ENCODE measurements around the gene PIAS4. TPM values are rescaled to one million over a fixed set of nuclear protein-coding genes. Genes with fewer than 3 reads are reported as not detected.
A peak's percentile ranks its signal among the peaks of the same experiment; 100 is the strongest.

Gene PIAS4
- total RNA-seq, 5 donors from 2014 or later (not counting 1 experiment from before 2014, with no cell fraction given): 21.8 to 42.6 (median 31.4) TPM

GRCh38 chr19:4077007-4077374 lies 69.5 kb downstream of the PIAS4 start:
- H3K27ac ChIP-seq (ENCODE audit: low read length): no peak overlapping the region
- 100% methylated on average over 1 of the region's 3 CpGs for WGBS (ENCODE audit: insufficient coverage)
- peak overlapping the region; percentile 75 to 82 (median 78) for H3K4me3 Mint-ChIP-seq
- no peaks in the 10 kb centered on the region for H3K27me3 Mint-ChIP-seq
- peaks cover 6 to 40% (median 21%) of the 10 kb centered on the region in 3 donors for H3K4me1 Mint-ChIP-seq
- peaks cover 16 to 45% of the 10 kb centered on the region in 2 experiments for H3K4me1 ChIP-seq (ENCODE audit: control insufficient read depth in 1 of 2, extremely low read depth in 1 of 2, insufficient read depth in 2 of 2, low read length in 2 of 2)
- H3K36me3 Mint-ChIP-seq: no peaks in the 10 kb centered on the region
- H3K36me3 ChIP-seq (ENCODE audit: control insufficient read depth in 2 of 2, extremely low read depth in 1 of 2, insufficient read depth in 1 of 2, low read length in 1 of 2): no peaks in the 10 kb centered on the region
- ChIA-PET POLR2A (no interaction called here), CTCF (no interaction called here)
- no peaks in the 10 kb centered on the region for H3K9me3 ChIP-seq
- no peak for DNase-seq
- no peak for ATAC-seq (replicated peaks in 1 of 4)
- peak overlapping the region; percentile 76 to 95 for H3K27ac Mint-ChIP-seq
- no peaks in the 10 kb centered on the region for H3K27me3 ChIP-seq (replicated peaks in 1 of 2; ENCODE audit: control insufficient read depth in 2 of 2, extremely low read depth in 1 of 2, insufficient read depth in 2 of 2, low read length in 1 of 2)
- H3K4me3 ChIP-seq (ENCODE audit: control insufficient read depth in 1 of 2, extremely low read depth in 1 of 2, low read length in 1 of 2): no peak overlapping the region
- no peaks in the 10 kb centered on the region for H3K9me3 Mint-ChIP-seq

- H3K4me3 ChIP-seq (ENCODE audit: control insufficient read depth in 1 of 2, extremely low read depth in 1 of 2, low read length in 1 of 2): peak overlapping the region; percentile 67 to 73
- Mint-ChIP-seq H3K36me3 (no peaks in the 10 kb centered on the region), H3K4me3 (peak overlapping the region; percentile 75 to 82 (median 78)), H3K27me3 (no peaks in the 10 kb centered on the region), H3K4me1 (peaks cover 8 to 46% (median 26%) of the 10 kb centered on the region in 3 donors), H3K9me3 (no peaks in the 10 kb centered on the region), H3K27ac (peak overlapping the region; percentile 87 to 95)
- ATAC-seq (replicated peaks in 1 of 4) (peak; percentile 62 to 78 (median 75)), DNase-seq (peak in 13 of 35 experiments; percentile 13 to 60 (median 36))
- H3K27me3 ChIP-seq (replicated peaks in 1 of 2; ENCODE audit: control insufficient read depth in 2 of 2, extremely low read depth in 1 of 2, insufficient read depth in 2 of 2, low read length in 1 of 2): no peaks in the 10 kb centered on the region
- H3K36me3 ChIP-seq (ENCODE audit: control insufficient read depth in 2 of 2, extremely low read depth in 1 of 2, insufficient read depth in 1 of 2, low read length in 1 of 2): no peaks in the 10 kb centered on the region
- WGBS (ENCODE audit: insufficient coverage): 36% methylated on average over 13 of the region's 33 CpGs
- H3K27ac ChIP-seq (ENCODE audit: low read length): peak overlapping the region; percentile 76
- ChIA-PET CTCF (interaction anchor here (0.6 kb wide), 3 partner anchors 88 to 1786 kb away, joined by 3 to 5 read pairs (median 3); no protein-coding TSS in a partner anchor), POLR2A (interaction anchor here in 1 of 2 donors (0.5 kb wide), 1 partner anchor 11 kb away, joined by 4 read pairs; no protein-coding TSS in a partner anchor)
- H3K4me1 ChIP-seq (ENCODE audit: control insufficient read depth in 1 of 2, extremely low read depth in 1 of 2, insufficient read depth in 2 of 2, low read length in 2 of 2): peaks cover 16 to 55% of the 10 kb centered on the region in 2 experiments
- H3K9me3 ChIP-seq: no peaks in the 10 kb centered on the region
Measured at GRCh38 chr19:4077800-4078684, 70.5 kb downstream of the PIAS4 start.

- H3K27me3 Mint-ChIP-seq: no peaks in the 10 kb centered on the region
- no peak for DNase-seq
- POLR2A ChIA-PET: interaction anchor here in 1 of 2 donors (0.7 kb wide), 1 partner anchor 25 kb away, joined by 7 read pairs; no protein-coding TSS in a partner anchor
- Histone ChIP-seq H3K4me3 (ENCODE audit: control insufficient read depth in 1 of 2, extremely low read depth in 1 of 2, low read length in 1 of 2) (no peak overlapping the region), H3K27me3 (replicated peaks in 1 of 2; ENCODE audit: control insufficient read depth in 2 of 2, extremely low read depth in 1 of 2, insufficient read depth in 2 of 2, low read length in 1 of 2) (no peaks in the 10 kb centered on the region), H3K36me3 (ENCODE audit: control insufficient read depth in 2 of 2, extremely low read depth in 1 of 2, insufficient read depth in 1 of 2, low read length in 1 of 2) (no peaks in the 10 kb centered on the region), H3K27ac (ENCODE audit: low read length) (no peak overlapping the region), H3K4me1 (ENCODE audit: control insufficient read depth in 1 of 2, extremely low read depth in 1 of 2, insufficient read depth in 2 of 2, low read length in 2 of 2) (peaks cover 28 to 72% of the 10 kb centered on the region in 2 experiments), H3K9me3 (no peaks in the 10 kb centered on the region)
- WGBS (ENCODE audit: insufficient coverage): no CpG with 5 or more reads among the region's 6 CpGs
- CTCF ChIA-PET: no interaction called here
- ATAC-seq (replicated peaks in 1 of 4): no peak
- H3K4me1 Mint-ChIP-seq: peaks cover 24 to 52% (median 36%) of the 10 kb centered on the region in 3 donors
- peak overlapping the region in 1 of 2 donors; percentile 28 for H3K27ac Mint-ChIP-seq
- no peaks in the 10 kb centered on the region for H3K36me3 Mint-ChIP-seq
- no peak overlapping the region for H3K4me3 Mint-ChIP-seq
- no peaks in the 10 kb centered on the region for H3K9me3 Mint-ChIP-seq
Measured at GRCh38 chr19:4080473-4080872, 72.9 kb downstream of the PIAS4 start.

GRCh38 chr19:4081441-4082129 lies 74.0 kb downstream of the PIAS4 start:
- ChIA-PET POLR2A (interaction anchor here (0.6 kb wide), 3 partner anchors 18 to 99 kb away, joined by 3 to 4 read pairs (median 4); no protein-coding TSS in a partner anchor), CTCF (no interaction called here)
- no peaks in the 10 kb centered on the region for H3K36me3 ChIP-seq (ENCODE audit: control insufficient read depth in 2 of 2, extremely low read depth in 1 of 2, insufficient read depth in 1 of 2, low read length in 1 of 2)
- H3K4me1 ChIP-seq (ENCODE audit: control insufficient read depth in 1 of 2, extremely low read depth in 1 of 2, insufficient read depth in 2 of 2, low read length in 2 of 2): peaks cover 33 to 81% of the 10 kb centered on the region in 2 experiments
- no peaks in the 10 kb centered on the region for H3K27me3 Mint-ChIP-seq
- no peaks in the 10 kb centered on the region for H3K9me3 ChIP-seq
- no peak overlapping the region for H3K27ac ChIP-seq (ENCODE audit: low read length)
- ATAC-seq (replicated peaks in 1 of 4) (no peak), DNase-seq (no peak)
- no peak overlapping the region for H3K4me3 Mint-ChIP-seq
- H3K27ac Mint-ChIP-seq: no peak overlapping the region
- peaks cover 33 to 62% (median 45%) of the 10 kb centered on the region in 3 donors for H3K4me1 Mint-ChIP-seq
- H3K4me3 ChIP-seq (ENCODE audit: control insufficient read depth in 1 of 2, extremely low read depth in 1 of 2, low read length in 1 of 2): no peak overlapping the region
- H3K36me3 Mint-ChIP-seq: no peaks in the 10 kb centered on the region
- H3K27me3 ChIP-seq (replicated peaks in 1 of 2; ENCODE audit: control insufficient read depth in 2 of 2, extremely low read depth in 1 of 2, insufficient read depth in 2 of 2, low read length in 1 of 2): no peaks in the 10 kb centered on the region
- no peaks in the 10 kb centered on the region for H3K9me3 Mint-ChIP-seq
- whole genome bisulfite sequencing (ENCODE audit: insufficient coverage): 40% methylated on average over 1 of the region's 2 CpGs

- ATAC-seq (replicated peaks in 1 of 4) (no peak), DNase-seq (no peak)
- Histone ChIP-seq H3K27ac (ENCODE audit: low read length) (no peak overlapping the region), H3K4me1 (ENCODE audit: control insufficient read depth in 1 of 2, extremely low read depth in 1 of 2, insufficient read depth in 2 of 2, low read length in 2 of 2) (peaks cover 32 to 81% of the 10 kb centered on the region in 2 experiments), H3K9me3 (no peaks in the 10 kb centered on the region), H3K27me3 (replicated peaks in 1 of 2; ENCODE audit: control insufficient read depth in 2 of 2, extremely low read depth in 1 of 2, insufficient read depth in 2 of 2, low read length in 1 of 2) (no peaks in the 10 kb centered on the region), H3K36me3 (ENCODE audit: control insufficient read depth in 2 of 2, extremely low read depth in 1 of 2, insufficient read depth in 1 of 2, low read length in 1 of 2) (no peaks in the 10 kb centered on the region), H3K4me3 (ENCODE audit: control insufficient read depth in 1 of 2, extremely low read depth in 1 of 2, low read length in 1 of 2) (no peak overlapping the region)
- Mint-ChIP-seq H3K4me1 (peaks cover 31 to 62% (median 44%) of the 10 kb centered on the region in 3 donors), H3K9me3 (no peaks in the 10 kb centered on the region), H3K27ac (peak overlapping the region; percentile 23 to 69), H3K27me3 (no peaks in the 10 kb centered on the region), H3K36me3 (no peaks in the 10 kb centered on the region), H3K4me3 (no peak overlapping the region)
- ChIA-PET CTCF (interaction anchor here in 1 of 2 donors (0.5 kb wide), 1 partner anchor 57 kb away, joined by 3 read pairs; no protein-coding TSS in a partner anchor), POLR2A (interaction anchor here (0.6 to 0.8 kb wide), 3 partner anchors 15 to 100 kb away, joined by 4 to 15 read pairs (median 4); partner anchors contain the start of gene ZBTB7A (in 1 of the 2))
- 98% methylated on average over 9 of the region's 9 CpGs for WGBS (ENCODE audit: insufficient coverage)
Measured at GRCh38 chr19:4082172-4082571, 74.6 kb downstream of the PIAS4 start.

All from T-cell (primary cell).